ENCODE results near the gene KCTD1. TPM values are rescaled to one million over a fixed set of nuclear protein-coding genes. Genes with fewer than 3 reads are reported as not detected.

The KCTD1 gene
- total and polyA plus RNA-seq, 2 of the 4 experiments (the other 2 are of a cell fraction) = 5.0 to 5.8 TPM

DNA sequence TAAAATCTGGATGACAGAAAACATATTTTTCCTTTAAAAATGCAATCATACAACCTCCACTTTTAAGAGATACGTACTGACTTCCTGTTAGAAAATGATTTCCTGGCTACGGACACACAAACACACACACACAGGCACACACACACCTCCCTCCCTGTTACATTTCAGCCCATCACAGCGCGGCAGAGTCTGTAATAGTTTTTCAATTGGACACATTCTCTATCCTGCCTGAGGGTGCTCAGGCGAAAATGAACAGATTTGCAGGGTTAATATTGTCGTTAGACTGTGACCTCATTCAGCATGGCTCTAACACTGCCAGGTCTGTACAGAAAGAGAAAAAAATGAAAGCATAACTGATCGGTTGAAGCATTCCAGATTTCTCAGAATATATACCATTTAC lies 45.0 kb downstream of the KCTD1 start:
- Histone ChIP-seq H4K91ac (ENCODE audit: insufficient read depth, low read depth, low read length) (no peak overlapping the region), H2BK5ac (ENCODE audit: low read depth, low read length, poor library complexity, severe bottlenecking) (no peak overlapping the region), H2BK120ac (ENCODE audit: low read depth, low read length) (no peak overlapping the region), H3K14ac (replicated peaks; ENCODE audit: low read depth, low read length) (no peak overlapping the region), H3K4ac (ENCODE audit: low read depth, low read length) (no peak overlapping the region), H3K4me3 (ENCODE audit: insufficient read depth, low read depth, low read length) (no peak overlapping the region), H3K4me1 (ENCODE audit: control insufficient read depth, insufficient read depth, low read length) (no peaks in the 10 kb centered on the region), H3K36me3 (ENCODE audit: control insufficient read depth, insufficient read depth, low read length) (peaks cover 3% of the 10 kb centered on the region; the same call in 1 of the 2 replicates), H4K8ac (ENCODE audit: low read depth in 2 of 2, low read length in 2 of 2) (no peak overlapping the region), H3K9me3 (ENCODE audit: control insufficient read depth, insufficient read depth, low read length) (no peaks in the 10 kb centered on the region), H3K56ac (ENCODE audit: extremely low read depth, insufficient read depth, low read length) (no peak overlapping the region), H2BK20ac (ENCODE audit: low read depth, low read length) (no peak overlapping the region), H3K27ac (ENCODE audit: insufficient read depth, low read length) (no peak overlapping the region), H3K4me2 (ENCODE audit: low read depth, low read length) (no peak overlapping the region), H2AK5ac (ENCODE audit: low read depth, low read length) (no peak overlapping the region), H3K27me3 (ENCODE audit: control insufficient read depth, insufficient read depth, low read length) (no peaks in the 10 kb centered on the region), H4K5ac (ENCODE audit: low read depth, low read length) (no peak overlapping the region), H3K18ac (ENCODE audit: low read depth, low read length) (no peak overlapping the region), H2AK9ac (replicated peaks; ENCODE audit: low read depth, low read length, poor library complexity) (no peak overlapping the region), H2AFZ (replicated peaks; ENCODE audit: low read length, poor library complexity) (no peak overlapping the region), H3K9me1 (ENCODE audit: insufficient read depth, low read length) (no peaks in the 10 kb centered on the region), H2BK15ac (ENCODE audit: low read depth, low read length) (no peak overlapping the region), H3K79me1 (ENCODE audit: low read depth in 1 of 2, low read length in 2 of 2) (peaks cover 0 to 4% of the 10 kb centered on the region in 2 experiments; a peak in 2 of 4 replicates), H3K9ac (ENCODE audit: low read depth, low read length) (no peak overlapping the region), H4K20me1 (ENCODE audit: insufficient read depth, low read length) (no peaks in the 10 kb centered on the region), H3K23ac (ENCODE audit: low read depth, low read length) (no peak overlapping the region)
- POLR2A ChIA-PET (ENCODE audit: unreplicated experiment) = no interaction called here
- CTCF ChIA-PET = no interaction called here
- ATAC-seq (ENCODE audit: low read depth) (no peak), DNase-seq (no peak)
- WGBS, 2 experiments (ENCODE audit: extremely low coverage in 2 of 2, insufficient read length in 1 of 2) = 96% methylated on average over 3 of the region's 7 CpGs; no CpG with 5 or more reads in 1 of the 2 experiments
- in situ Hi-C loops (cut with MboI; ENCODE audit: low sequenced_read_pairs) = no loop called here
- intact Hi-C loops (cut with micrococcal nuclease) = no loop called here
- dilution Hi-C loops (cut with HindIII; ENCODE audit: low sequenced_read_pairs, unreplicated experiment) = no loop called here
- TF ChIP-seq BHLHE40 (IDR thresholded peaks at IDR 0.05; ENCODE audit: low read depth, low read length) (no peak), SMC3 (IDR thresholded peaks at IDR 0.05; ENCODE audit: low read depth, low read length) (no peak), RAD21 (IDR thresholded peaks at IDR 0.05; ENCODE audit: low read length) (no peak), MXI1 (IDR thresholded peaks at IDR 0.05; ENCODE audit: borderline replicate concordance, low read depth, low read length) (no peak), FOS (IDR thresholded peaks at IDR 0.05; ENCODE audit: low read depth, low read length) (no peak), RFX5 (IDR thresholded peaks at IDR 0.05; ENCODE audit: low read depth, low read length) (no peak), NFE2L2 (IDR thresholded peaks at IDR 0.05; ENCODE audit: low read depth, low read length) (no peak), CEBPB (IDR thresholded peaks at IDR 0.05; ENCODE audit: low read depth, low read length) (no peak), MAFK (IDR thresholded peaks at IDR 0.05; ENCODE audit: low read depth, low read length) (no peak), CHD1 (IDR thresholded peaks at IDR 0.05; ENCODE audit: low read depth, low read length) (no peak), POLR2A (IDR thresholded peaks at IDR 0.05; ENCODE audit: low read depth, low read length) (no peak)
- TF ChIP-seq, protein P1, sequence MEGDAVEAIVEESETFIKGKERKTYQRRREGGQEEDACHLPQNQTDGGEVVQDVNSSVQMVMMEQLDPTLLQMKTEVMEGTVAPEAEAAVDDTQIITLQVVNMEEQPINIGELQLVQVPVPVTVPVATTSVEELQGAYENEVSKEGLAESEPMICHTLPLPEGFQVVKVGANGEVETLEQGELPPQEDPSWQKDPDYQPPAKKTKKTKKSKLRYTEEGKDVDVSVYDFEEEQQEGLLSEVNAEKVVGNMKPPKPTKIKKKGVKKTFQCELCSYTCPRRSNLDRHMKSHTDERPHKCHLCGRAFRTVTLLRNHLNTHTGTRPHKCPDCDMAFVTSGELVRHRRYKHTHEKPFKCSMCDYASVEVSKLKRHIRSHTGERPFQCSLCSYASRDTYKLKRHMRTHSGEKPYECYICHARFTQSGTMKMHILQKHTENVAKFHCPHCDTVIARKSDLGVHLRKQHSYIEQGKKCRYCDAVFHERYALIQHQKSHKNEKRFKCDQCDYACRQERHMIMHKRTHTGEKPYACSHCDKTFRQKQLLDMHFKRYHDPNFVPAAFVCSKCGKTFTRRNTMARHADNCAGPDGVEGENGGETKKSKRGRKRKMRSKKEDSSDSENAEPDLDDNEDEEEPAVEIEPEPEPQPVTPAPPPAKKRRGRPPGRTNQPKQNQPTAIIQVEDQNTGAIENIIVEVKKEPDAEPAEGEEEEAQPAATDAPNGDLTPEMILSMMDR (conservative IDR thresholded peaks at IDR 0.05; ENCODE audit: low read depth, low read length) = no peak
- TF ChIP-seq, protein P2, sequence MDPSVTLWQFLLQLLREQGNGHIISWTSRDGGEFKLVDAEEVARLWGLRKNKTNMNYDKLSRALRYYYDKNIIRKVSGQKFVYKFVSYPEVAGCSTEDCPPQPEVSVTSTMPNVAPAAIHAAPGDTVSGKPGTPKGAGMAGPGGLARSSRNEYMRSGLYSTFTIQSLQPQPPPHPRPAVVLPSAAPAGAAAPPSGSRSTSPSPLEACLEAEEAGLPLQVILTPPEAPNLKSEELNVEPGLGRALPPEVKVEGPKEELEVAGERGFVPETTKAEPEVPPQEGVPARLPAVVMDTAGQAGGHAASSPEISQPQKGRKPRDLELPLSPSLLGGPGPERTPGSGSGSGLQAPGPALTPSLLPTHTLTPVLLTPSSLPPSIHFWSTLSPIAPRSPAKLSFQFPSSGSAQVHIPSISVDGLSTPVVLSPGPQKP (IDR thresholded peaks at IDR 0.05; ENCODE audit: borderline replicate concordance, low read depth, low read length) = no peak
- TF ChIP-seq, protein P3, sequence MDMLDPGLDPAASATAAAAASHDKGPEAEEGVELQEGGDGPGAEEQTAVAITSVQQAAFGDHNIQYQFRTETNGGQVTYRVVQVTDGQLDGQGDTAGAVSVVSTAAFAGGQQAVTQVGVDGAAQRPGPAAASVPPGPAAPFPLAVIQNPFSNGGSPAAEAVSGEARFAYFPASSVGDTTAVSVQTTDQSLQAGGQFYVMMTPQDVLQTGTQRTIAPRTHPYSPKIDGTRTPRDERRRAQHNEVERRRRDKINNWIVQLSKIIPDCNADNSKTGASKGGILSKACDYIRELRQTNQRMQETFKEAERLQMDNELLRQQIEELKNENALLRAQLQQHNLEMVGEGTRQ (IDR thresholded peaks at IDR 0.05; ENCODE audit: low read depth, low read length) = no peak
- BruUV-seq (replicated peaks) = no TSS peak
